ENCODE measurements around the gene REXO4. TPM values are rescaled to one million over a fixed set of nuclear protein-coding genes. Genes with fewer than 3 reads are reported as not detected.
A peak's percentile ranks its signal among the peaks of the same experiment; 100 is the strongest.

REXO4 gene
- total and polyA plus RNA-seq, 2 donors (not counting 3 experiments of a cell fraction or from before 2014, with no cell fraction given), result 19.5 to 29.5 TPM

GRCh38 chr9:133369422-133369821 is 48.4 kb downstream of the REXO4 start:
- FAIRE-seq, result no peak

GRCh38 chr9:133368249-133368881 is 49.4 kb downstream of the REXO4 start:
- FAIRE-seq, result peak; percentile 87
- H3K9me1 ChIP-seq (replicated peaks; ENCODE audit: control insufficient read depth, extremely low read depth, insufficient read depth, low read length), result no peaks in the 10 kb centered on the region
- CTCF ChIA-PET, result interaction anchor here (1.0 to 1.1 kb wide), 2 partner anchors 8 to 20 kb away, joined by 3 read pairs; partner anchors contain the start of genes MED22, RPL7A and STKLD1
- peak overlapping the region; percentile 9 for H3K4me2 ChIP-seq (ENCODE audit: insufficient read depth, low read length)
- dilution Hi-C loops (cut with MboI; ENCODE audit: extremely low pct_ligation_motif_present, low sequenced_read_pairs) (no loop called here), intact Hi-C loops (cut with micrococcal nuclease) (no loop called here)
- no peak for TF ChIP-seq FOS (IDR thresholded peaks at IDR 0.05; ENCODE audit: borderline replicate concordance, insufficient read depth, low read length)
- peak; percentile 7 for TF ChIP-seq JUN (IDR thresholded peaks at IDR 0.05; ENCODE audit: borderline replicate concordance, insufficient read depth, insufficient read length, low read depth)
- no peak for TF ChIP-seq MYC (IDR thresholded peaks at IDR 0.05; ENCODE audit: low read depth, low read length)
- no peaks in the 10 kb centered on the region for H4K20me1 ChIP-seq (replicated peaks; ENCODE audit: control insufficient read depth, extremely low read depth, insufficient read depth, low read length)
- H3K27ac ChIP-seq (ENCODE audit: insufficient read depth, low read depth, low read length), result peak overlapping the region; percentile 1
- POLR2A ChIA-PET, result interaction anchor here (1.5 kb wide), 1 partner anchor 18 kb away, joined by 3 read pairs; no protein-coding TSS in a partner anchor
- no TSS peak for BruUV-seq (replicated peaks)
- peaks cover 86% of the 10 kb centered on the region for H3K79me2 ChIP-seq (ENCODE audit: control insufficient read depth, insufficient read depth, low read length)
- H3K4me3 ChIP-seq (replicated peaks in 1 of 3; ENCODE audit: insufficient read depth in 1 of 3, low read depth in 1 of 3, low read length in 3 of 3), result no peak overlapping the region
- peak; percentile 29 for DNase-seq (ENCODE audit: low read depth, low spot score)
- H3K9ac ChIP-seq (replicated peaks; ENCODE audit: extremely low read depth, insufficient read depth, low read length), result no peak overlapping the region
- peaks cover 21 to 63% of the 10 kb centered on the region in 2 experiments for H3K36me3 ChIP-seq (ENCODE audit: control insufficient read depth in 2 of 2, extremely low read depth in 1 of 2, insufficient read depth in 2 of 2, low read length in 2 of 2)
- no peaks in the 10 kb centered on the region for H3K27me3 ChIP-seq (ENCODE audit: control insufficient read depth in 2 of 2, insufficient read depth in 2 of 2, low read length in 2 of 2)
- H2AFZ ChIP-seq (ENCODE audit: low read depth, low read length), result no peak overlapping the region
- peaks cover 15% of the 10 kb centered on the region for H3K4me1 ChIP-seq (ENCODE audit: control insufficient read depth, extremely low read depth, insufficient read depth, low read length)
- no peaks in the 10 kb centered on the region for H3K9me3 ChIP-seq (replicated peaks; ENCODE audit: control insufficient read depth, insufficient read depth, low read length)

More at GRCh38 chr9:133369422-133369821, 48.4 kb downstream of the REXO4 start:
- Histone ChIP-seq H3K79me2 (ENCODE audit: control insufficient read depth, insufficient read depth, low read length) (peaks cover 97% of the 10 kb centered on the region), H3K9ac (replicated peaks; ENCODE audit: extremely low read depth, insufficient read depth, low read length) (no peak overlapping the region), H3K4me1 (ENCODE audit: control insufficient read depth, extremely low read depth, insufficient read depth, low read length) (peaks cover 20% of the 10 kb centered on the region), H3K27me3 (ENCODE audit: control insufficient read depth in 2 of 2, insufficient read depth in 2 of 2, low read length in 2 of 2) (no peaks in the 10 kb centered on the region), H3K9me3 (replicated peaks; ENCODE audit: control insufficient read depth, insufficient read depth, low read length) (no peaks in the 10 kb centered on the region), H2AFZ (ENCODE audit: low read depth, low read length) (no peak overlapping the region), H3K27ac (ENCODE audit: insufficient read depth, low read depth, low read length) (no peak overlapping the region), H3K9me1 (replicated peaks; ENCODE audit: control insufficient read depth, extremely low read depth, insufficient read depth, low read length) (no peaks in the 10 kb centered on the region), H3K4me2 (ENCODE audit: insufficient read depth, low read length) (no peak overlapping the region), H3K36me3 (ENCODE audit: control insufficient read depth in 2 of 2, extremely low read depth in 1 of 2, insufficient read depth in 2 of 2, low read length in 2 of 2) (peaks cover 16 to 54% of the 10 kb centered on the region in 2 experiments), H3K4me3 (replicated peaks in 1 of 3; ENCODE audit: insufficient read depth in 1 of 3, low read depth in 1 of 3, low read length in 3 of 3) (no peak overlapping the region), H4K20me1 (replicated peaks; ENCODE audit: control insufficient read depth, extremely low read depth, insufficient read depth, low read length) (peaks cover 2% of the 10 kb centered on the region)
- intact Hi-C loops (cut with micrococcal nuclease), result no loop called here
- no TSS peak for BruUV-seq (replicated peaks)
- dilution Hi-C loops (cut with MboI; ENCODE audit: extremely low pct_ligation_motif_present, low sequenced_read_pairs), result no loop called here
- TF ChIP-seq EZH2 (IDR thresholded peaks at IDR 0.05; ENCODE audit: borderline replicate concordance, low read depth, low read length, severe bottlenecking) (no peak), MAX (IDR thresholded peaks at IDR 0.05; ENCODE audit: insufficient read depth, insufficient read length) (no peak), JUN (IDR thresholded peaks at IDR 0.05; ENCODE audit: borderline replicate concordance, insufficient read depth, insufficient read length, low read depth) (no peak), MYC (IDR thresholded peaks at IDR 0.05; ENCODE audit: low read depth, low read length) (no peak)
- ChIA-PET CTCF (interaction anchor here (1.0 kb wide), 1 partner anchor 21 kb away, joined by 3 read pairs; the partner anchor contains the start of genes MED22 and RPL7A), POLR2A (interaction anchor here (1.5 kb wide), 1 partner anchor 19 kb away, joined by 3 read pairs; no protein-coding TSS in a partner anchor)
- DNase-seq (ENCODE audit: low read depth, low spot score), result no peak

Measured in endothelial cell of umbilical vein (primary cell).